Vagina (tissue), 2 donors: ENCODE measurements around the gene MED12L.

Experiments used
- POLR2A ChIP-seq, 2 donors: fragments of 450-650 bp; IDR thresholded peaks; one replicate each; pipeline ENCODE4 v1.6.1; 2017; ENCODE audit warnings: antibody characterized with exemption in 2 of 2, mild to moderate bottlenecking in 2 of 2, moderate library complexity in 2 of 2
- POLR2AphosphoS5 ChIP-seq, 2 donors: sonication (generic); formaldehyde crosslinking; IDR thresholded peaks; one replicate each; pipeline ENCODE4 v1.9.0; 2017; ENCODE audit warnings: antibody characterized with exemption in 2 of 2, mild to moderate bottlenecking in 2 of 2, low read depth in 1 of 2; ENCODE audit not compliant: insufficient read depth in 1 of 2
- TF ChIP-seq, protein P1 (sequence below), 3 experiments: fragments of 450-650 bp in 2 of 3; fragments of 200-600 bp in 1 of 3; sonication (generic) in 1 of 3; IDR thresholded peaks; one replicate each; pipeline ENCODE4 v1.5.1; 2017 to 2019; ENCODE audit warnings: antibody characterized with exemption in 3 of 3, mild to moderate bottlenecking in 2 of 3, moderate library complexity in 2 of 3

DNA sequence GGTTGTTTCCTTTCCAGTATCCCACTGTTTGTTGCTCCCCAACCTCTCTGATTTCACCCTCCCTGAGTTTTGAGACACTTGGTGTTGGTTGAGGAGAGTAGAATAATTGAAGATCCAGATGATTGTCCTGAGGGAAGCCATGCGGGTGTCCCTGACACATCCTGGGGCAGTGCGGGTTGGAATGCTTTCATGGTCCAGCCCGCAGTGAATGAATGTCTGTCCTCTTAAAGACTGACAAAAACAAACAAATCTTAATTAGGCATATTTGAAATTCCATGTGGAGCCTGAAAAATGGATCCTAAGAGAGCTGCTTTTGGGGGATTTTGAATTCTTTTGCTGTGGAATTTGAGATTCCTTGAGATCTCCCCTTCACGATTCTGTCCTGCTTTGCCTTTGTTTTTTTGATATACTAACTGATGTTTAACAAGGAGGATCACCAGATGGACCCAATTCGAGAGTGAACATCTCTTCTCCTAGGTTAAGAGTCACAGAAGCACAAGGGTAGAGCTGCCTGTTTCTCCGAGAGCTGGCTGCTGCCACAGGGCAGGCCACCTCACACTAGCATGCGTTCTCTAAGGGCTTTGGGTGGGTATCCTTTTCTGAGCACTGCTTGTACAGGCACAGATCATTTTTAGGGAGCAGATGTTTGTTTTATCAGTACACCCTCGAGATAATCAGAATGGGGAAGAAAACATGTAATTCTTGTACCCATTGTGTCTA lies 70.1 kb downstream of the MED12L start:
- TF ChIP-seq, protein P1, sequence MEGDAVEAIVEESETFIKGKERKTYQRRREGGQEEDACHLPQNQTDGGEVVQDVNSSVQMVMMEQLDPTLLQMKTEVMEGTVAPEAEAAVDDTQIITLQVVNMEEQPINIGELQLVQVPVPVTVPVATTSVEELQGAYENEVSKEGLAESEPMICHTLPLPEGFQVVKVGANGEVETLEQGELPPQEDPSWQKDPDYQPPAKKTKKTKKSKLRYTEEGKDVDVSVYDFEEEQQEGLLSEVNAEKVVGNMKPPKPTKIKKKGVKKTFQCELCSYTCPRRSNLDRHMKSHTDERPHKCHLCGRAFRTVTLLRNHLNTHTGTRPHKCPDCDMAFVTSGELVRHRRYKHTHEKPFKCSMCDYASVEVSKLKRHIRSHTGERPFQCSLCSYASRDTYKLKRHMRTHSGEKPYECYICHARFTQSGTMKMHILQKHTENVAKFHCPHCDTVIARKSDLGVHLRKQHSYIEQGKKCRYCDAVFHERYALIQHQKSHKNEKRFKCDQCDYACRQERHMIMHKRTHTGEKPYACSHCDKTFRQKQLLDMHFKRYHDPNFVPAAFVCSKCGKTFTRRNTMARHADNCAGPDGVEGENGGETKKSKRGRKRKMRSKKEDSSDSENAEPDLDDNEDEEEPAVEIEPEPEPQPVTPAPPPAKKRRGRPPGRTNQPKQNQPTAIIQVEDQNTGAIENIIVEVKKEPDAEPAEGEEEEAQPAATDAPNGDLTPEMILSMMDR (IDR thresholded peaks at IDR 0.05): no peak
- TF ChIP-seq POLR2A (IDR thresholded peaks at IDR 0.05) (no peak), POLR2AphosphoS5 (IDR thresholded peaks at IDR 0.05; ENCODE audit: insufficient read depth in 1 of 2, low read depth in 1 of 2) (no peak)
